Natural killer cell (primary cell): ENCODE measurements around the gene AGL. TPM values are rescaled to one million over a fixed set of nuclear protein-coding genes. Genes with fewer than 3 reads are reported as not detected.
A peak's percentile ranks its signal among the peaks of the same experiment; 100 is the strongest.
"Not testable (repeated sequence)": the region's sequence is repeated elsewhere in the genome, so short reads cannot be mapped to it uniquely, and the experiment has no call there.

Experiments used
- ATAC-seq, 3 donors: fragments of 150-1000 bp in 2 of 3; fragments of 200-7000 bp in 1 of 3; cut with Tn5 transposase; 1 replicate in 1 of 3; 2 replicates in 2 of 3; pipeline ENCODE4 v1.10.0; 2021; ENCODE audit warnings: mild to moderate bottlenecking in 2 of 3, moderate library complexity in 2 of 3
- DNase-seq, 2 donors: peaks; one replicate each; pipeline versions ENCODE4 v3.0.0 to v3.0.0-alpha.2; 2013 to 2021; ENCODE audit warnings: mixed read lengths in 1 of 2
- H3K27ac ChIP-seq: one replicate; pipeline ENCODE4 v1.5.1; 2013; ENCODE audit warnings: mild to moderate bottlenecking, low read length
- H3K27me3 ChIP-seq: one replicate; pipeline ENCODE4 v1.6.1; 2013; ENCODE audit warnings: low read length; ENCODE audit not compliant: control insufficient read depth, insufficient read depth
- H3K36me3 ChIP-seq: one replicate; pipeline ENCODE4 v1.6.1; 2013; ENCODE audit warnings: low read length; ENCODE audit not compliant: control insufficient read depth, insufficient read depth
- H3K4me1 ChIP-seq: one replicate; pipeline ENCODE4 v1.6.1; 2013; ENCODE audit warnings: low read length; ENCODE audit not compliant: control insufficient read depth, insufficient read depth
- H3K4me3 ChIP-seq: one replicate; pipeline ENCODE4 v1.5.1; 2013; ENCODE audit warnings: low read length
- H3K9me3 ChIP-seq: one replicate; pipeline ENCODE4 v1.6.1; 2013; ENCODE audit warnings: low read length; ENCODE audit not compliant: control insufficient read depth, insufficient read depth
- H3K27ac Mint-ChIP-seq, 2 donors: one replicate each; pipeline ENCODE4 v1.8.0; 2022; ENCODE audit warnings: mild to moderate bottlenecking in 2 of 2, mixed read lengths in 2 of 2, moderate library complexity in 1 of 2
- H3K27me3 Mint-ChIP-seq, 2 donors: one replicate each; pipeline ENCODE4 v1.8.0; 2022; ENCODE audit warnings: low read depth in 2 of 2, mixed read lengths in 2 of 2
- H3K36me3 Mint-ChIP-seq: one replicate; pipeline ENCODE4 v1.8.0; 2022; ENCODE audit warnings: mixed read lengths
- H3K4me1 Mint-ChIP-seq, 2 donors: one replicate each; pipeline ENCODE4 v1.8.0; 2022; ENCODE audit warnings: mixed read lengths in 2 of 2
- H3K4me3 Mint-ChIP-seq: one replicate; pipeline ENCODE4 v1.8.0; 2022; ENCODE audit warnings: mild to moderate bottlenecking, moderate library complexity, mixed read lengths
- H3K9me3 Mint-ChIP-seq, 2 donors: one replicate each; pipeline ENCODE4 v1.8.0; 2022; ENCODE audit warnings: mixed read lengths in 2 of 2
- CTCF ChIP-seq: fragments of 200-600 bp; IDR thresholded peaks from one replicate; pipeline ENCODE4 v1.8.0; 2022; ENCODE audit warnings: antibody characterized with exemption
- WGBS: methylation state at CpG from one replicate; pipeline ENCODE4 v1.1.7; 2013; ENCODE audit warnings: missing lambda C conversion rate; ENCODE audit not compliant: insufficient coverage; 5-methylcytosine and 5-hydroxymethylcytosine counted together
- intact Hi-C: fragments of 100-400 bp; cut with micrococcal nuclease; formaldehyde crosslinking; loops from one replicate; pipeline ENCODE4 v1.14.2; 2022
- total RNA-seq, 4 donors: library from RNA; stranded (reverse); fragments of 120-200 nt in 1 of 4; gene quantifications; one replicate each; pipeline versions ENCODE4 v1.2.3 to v1.2.4, GENCODE V29; 2013 to 2022

The AGL gene
- total RNA-seq, 3 donors from 2014 or later (not counting 1 experiment from before 2014, with no cell fraction given) = 13.5 to 19.4 (median 15.3) TPM

GRCh38 chr1:99970713-99971255 is 120.6 kb downstream of the AGL start:
- peak overlapping the region; percentile 93 to 98 for H3K27ac Mint-ChIP-seq
- ATAC-seq (no peak), DNase-seq (no peak)
- no peaks in the 10 kb centered on the region for H3K9me3 Mint-ChIP-seq
- Histone ChIP-seq H3K27me3 (no peaks in the 10 kb centered on the region), H3K27ac (peak overlapping the region; percentile 83), H3K9me3 (no peaks in the 10 kb centered on the region), H3K4me1 (peaks cover 10% of the 10 kb centered on the region), H3K4me3 (peak overlapping the region; percentile 94), H3K36me3 (peaks cover 6% of the 10 kb centered on the region)
- H3K27me3 Mint-ChIP-seq = no peaks in the 10 kb centered on the region
- H3K4me1 Mint-ChIP-seq = peaks cover 27 to 31% of the 10 kb centered on the region in 2 donors
- intact Hi-C loops = loop anchor here (5.0 kb wide), 1 partner anchor 162 kb away; the partner anchor contains the start of genes SASS6 and TRMT13
- TF ChIP-seq CTCF = no peak
- peaks cover 7% of the 10 kb centered on the region for H3K36me3 Mint-ChIP-seq
- 47% methylated on average over 2 of the region's 7 CpGs for WGBS
- H3K4me3 Mint-ChIP-seq = peak overlapping the region; percentile 97

DNA sequence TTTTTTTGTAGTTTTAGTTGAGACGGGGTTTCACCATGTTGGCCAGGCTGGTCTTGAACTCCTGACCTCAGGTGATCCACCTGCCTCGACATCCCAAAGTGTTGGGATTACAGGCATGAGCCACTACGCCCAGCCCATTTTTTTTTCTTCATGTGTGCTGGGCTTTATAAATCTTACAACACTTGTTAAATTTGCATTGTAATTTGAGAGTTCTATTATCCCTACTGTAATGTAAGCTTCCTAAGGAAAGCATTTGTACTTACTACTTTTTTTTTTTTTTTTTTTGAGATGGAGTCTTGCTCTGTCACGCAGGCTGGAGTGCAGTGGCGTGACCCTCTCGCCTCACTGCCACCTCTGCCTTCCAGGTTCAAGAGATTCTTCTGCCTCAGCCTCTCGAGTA is 121.9 kb downstream of the AGL start:
- not testable (repeated sequence) for ATAC-seq, H3K4me3 ChIP-seq, H3K27me3 Mint-ChIP-seq, H3K36me3 ChIP-seq, H3K27ac ChIP-seq, H3K9me3 Mint-ChIP-seq, H3K27me3 ChIP-seq, H3K9me3 ChIP-seq, DNase-seq, H3K36me3 Mint-ChIP-seq
- Mint-ChIP-seq H3K27ac (peak overlapping the region in 1 of 2 donors; percentile 39), H3K4me3 (peak overlapping the region; percentile 84), H3K4me1 (peaks cover 27 to 36% of the 10 kb centered on the region in 2 donors)
- WGBS = 98% methylated on average over 5 of the region's 7 CpGs
- H3K4me1 ChIP-seq = peaks cover 10% of the 10 kb centered on the region
- intact Hi-C loops = loop anchor here (5.0 kb wide), 1 partner anchor 160 kb away; the partner anchor contains the start of genes SASS6 and TRMT13

Other genes starting within 250 kb of the AGL start
- not detected for gene PALMD, start 204.2 kb upstream of the AGL start, total RNA-seq
- 1 to 10 TPM; 1.0 to 3.3 (median 3.0) TPM for gene FRRS1, start 83.7 kb upstream of the AGL start, total RNA-seq
- gene SLC35A3, start 119.6 kb downstream of the AGL start, total RNA-seq = 10 to 100 TPM; 40.2 to 49.8 (median 43.1) TPM